GF-D8 (cell line): ENCODE data around the gene BMAL2.
A peak's percentile ranks its signal among the peaks of the same experiment; 100 is the strongest.

Experiments
- DNase-seq: peaks from one replicate; lab custom pipeline; 2025; lab: John Stamatoyannopoulos, UW

The BMAL2 gene, protein sequence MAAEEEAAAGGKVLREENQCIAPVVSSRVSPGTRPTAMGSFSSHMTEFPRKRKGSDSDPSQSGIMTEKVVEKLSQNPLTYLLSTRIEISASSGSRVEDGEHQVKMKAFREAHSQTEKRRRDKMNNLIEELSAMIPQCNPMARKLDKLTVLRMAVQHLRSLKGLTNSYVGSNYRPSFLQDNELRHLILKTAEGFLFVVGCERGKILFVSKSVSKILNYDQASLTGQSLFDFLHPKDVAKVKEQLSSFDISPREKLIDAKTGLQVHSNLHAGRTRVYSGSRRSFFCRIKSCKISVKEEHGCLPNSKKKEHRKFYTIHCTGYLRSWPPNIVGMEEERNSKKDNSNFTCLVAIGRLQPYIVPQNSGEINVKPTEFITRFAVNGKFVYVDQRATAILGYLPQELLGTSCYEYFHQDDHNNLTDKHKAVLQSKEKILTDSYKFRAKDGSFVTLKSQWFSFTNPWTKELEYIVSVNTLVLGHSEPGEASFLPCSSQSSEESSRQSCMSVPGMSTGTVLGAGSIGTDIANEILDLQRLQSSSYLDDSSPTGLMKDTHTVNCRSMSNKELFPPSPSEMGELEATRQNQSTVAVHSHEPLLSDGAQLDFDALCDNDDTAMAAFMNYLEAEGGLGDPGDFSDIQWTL

DNA sequence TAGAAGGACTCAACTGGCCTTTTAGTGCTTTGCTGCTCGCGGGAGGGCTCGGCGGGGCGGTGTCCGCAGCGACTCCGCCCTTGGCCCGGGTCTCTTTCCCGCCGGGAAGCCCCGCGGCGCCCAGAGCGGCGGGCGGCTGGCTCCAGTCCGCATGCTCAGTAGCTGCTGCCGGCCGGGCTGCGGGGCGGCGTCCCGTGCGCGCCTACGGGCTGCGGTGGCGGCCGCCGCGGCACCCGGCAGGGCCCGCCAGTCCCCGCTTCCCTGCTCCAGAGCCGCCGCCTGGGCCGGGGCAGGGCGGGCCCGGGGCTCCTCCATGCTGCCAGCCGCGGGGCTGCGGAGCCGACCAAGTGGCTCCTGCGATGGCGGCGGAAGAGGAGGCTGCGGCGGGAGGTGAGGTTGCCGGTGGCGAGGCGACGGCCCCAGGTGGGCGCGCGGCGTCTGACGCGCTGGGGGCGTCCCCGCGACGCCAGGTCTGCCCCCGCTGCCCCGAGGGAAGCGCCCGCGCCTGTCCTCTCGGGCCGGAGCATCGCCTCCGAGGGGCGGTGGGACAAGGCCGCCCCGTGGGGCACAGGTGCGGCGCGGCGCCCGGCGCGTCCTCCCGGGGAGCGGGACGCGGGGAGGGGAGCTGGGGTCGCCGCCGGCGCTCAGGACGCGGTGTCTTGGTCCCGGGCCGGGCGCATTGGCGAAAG is at the start of gene BMAL2:
Gene BMAL2 (plus strand): TSS at position 123 of the 689 bp plus-strand sequence. CDS start 237 bp downstream, at position 360.
- DNase-seq, result peak; percentile 13

DNA sequence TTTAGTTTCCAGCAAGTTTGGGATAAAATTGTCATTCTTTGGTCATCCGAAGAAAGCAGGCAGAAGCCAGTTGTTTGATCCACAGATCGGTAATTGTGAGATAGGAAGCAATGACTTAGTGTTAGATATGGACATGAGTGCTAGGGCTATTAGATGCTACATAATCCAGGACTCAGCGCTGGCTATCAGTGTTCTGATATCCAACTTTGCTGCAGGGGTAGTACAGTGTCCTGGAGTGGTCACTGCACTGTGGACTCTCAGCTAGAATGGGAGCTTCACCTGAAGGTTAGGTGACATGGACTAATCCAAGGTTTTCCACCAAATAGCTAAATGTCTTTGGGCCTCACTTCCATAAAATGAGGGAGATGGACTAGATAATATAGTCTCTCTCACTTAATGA is 48.6 kb upstream of the BMAL2 start:
- no peak for DNase-seq

DNA sequence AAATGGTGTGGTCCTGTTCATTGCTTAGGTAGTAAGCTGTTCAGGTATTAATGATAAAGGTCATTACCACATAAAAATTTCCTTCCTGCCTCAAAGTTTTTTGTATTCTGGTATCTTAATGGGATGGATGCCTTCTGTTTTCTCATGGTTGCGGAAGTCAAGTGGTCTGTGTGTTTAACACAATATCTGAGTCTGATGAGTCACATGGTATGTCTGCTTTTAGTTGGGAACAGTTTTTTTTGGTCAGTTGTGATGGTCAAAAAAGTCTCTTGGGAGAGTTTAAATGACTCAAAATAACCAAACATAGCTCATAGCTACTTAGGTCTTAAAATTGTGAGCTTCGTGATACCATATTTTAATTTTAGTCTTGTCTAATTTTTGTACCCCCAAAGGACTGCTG is 47.9 kb upstream of the BMAL2 start:
- DNase-seq, result no peak

DNA sequence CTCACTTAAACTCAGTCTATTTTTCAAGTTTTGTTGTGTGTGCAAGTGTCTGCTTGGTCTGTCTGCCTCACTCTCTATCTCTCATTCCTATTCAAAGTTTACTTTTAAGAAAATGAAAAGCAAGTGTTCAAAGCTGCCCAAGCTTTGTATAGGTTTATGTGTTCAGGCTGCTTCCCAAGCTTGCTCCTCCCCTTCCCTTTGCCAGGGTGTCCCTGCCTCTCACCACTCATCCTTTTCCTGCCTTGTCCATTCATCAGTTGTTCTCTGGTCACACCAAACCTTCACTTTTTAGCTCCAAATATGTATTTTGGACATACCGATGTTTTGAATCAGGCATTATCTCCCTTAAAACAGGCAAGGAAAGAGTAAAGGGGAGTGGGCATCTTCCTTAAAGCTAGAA is 47.2 kb upstream of the BMAL2 start:
- DNase-seq, result no peak

DNA sequence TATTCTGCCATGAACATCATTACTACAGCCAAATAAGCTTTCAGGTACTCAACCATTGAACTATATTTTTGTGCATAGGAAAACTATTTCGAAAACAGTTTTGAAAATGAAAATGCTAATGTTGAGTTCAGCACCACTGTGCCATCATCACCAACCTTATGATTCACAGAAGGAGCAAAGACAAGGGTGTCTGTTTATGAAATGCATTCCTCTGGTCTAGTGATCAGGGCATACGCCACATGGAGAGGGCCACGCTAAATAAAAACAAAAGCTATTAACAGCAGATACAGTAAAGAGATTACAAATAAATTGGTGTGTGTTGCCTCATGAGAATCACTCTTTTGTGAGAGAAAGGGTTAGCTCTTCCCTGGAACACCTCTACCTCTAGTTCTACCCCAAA is 43.2 kb upstream of the BMAL2 start:
- no peak for DNase-seq

DNA sequence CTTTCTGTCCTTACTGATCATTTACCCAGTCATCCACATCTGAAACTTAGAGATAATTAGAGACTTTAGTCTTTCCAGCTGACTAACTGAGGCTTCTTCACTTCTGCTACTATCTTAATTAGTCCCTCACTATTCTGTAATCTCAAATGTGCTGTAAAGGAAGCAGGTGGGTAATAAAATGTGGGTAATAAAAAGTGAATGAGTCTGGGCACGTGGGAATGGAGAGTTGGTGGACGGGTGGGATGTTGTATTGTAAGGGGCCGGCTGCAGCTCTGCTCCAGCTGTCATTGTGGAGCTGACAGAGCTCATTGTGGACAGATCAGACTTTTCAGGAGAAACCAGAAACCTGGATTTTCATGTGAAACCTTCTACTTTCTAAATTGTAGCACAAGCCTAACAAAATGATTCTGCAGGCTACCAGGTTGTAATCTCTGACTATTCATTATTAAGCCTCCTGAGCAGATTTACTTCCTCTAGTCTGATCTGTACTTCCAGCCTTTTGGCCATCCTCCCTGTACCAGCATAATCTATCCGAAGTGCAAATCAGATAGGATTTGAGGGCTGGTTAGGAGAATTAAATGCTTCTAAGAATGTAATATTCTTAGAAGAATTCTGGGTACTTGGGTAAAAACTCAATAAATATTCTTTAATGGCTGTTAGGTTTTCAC is 42.0 kb upstream of the BMAL2 start:
- no peak for DNase-seq

DNA sequence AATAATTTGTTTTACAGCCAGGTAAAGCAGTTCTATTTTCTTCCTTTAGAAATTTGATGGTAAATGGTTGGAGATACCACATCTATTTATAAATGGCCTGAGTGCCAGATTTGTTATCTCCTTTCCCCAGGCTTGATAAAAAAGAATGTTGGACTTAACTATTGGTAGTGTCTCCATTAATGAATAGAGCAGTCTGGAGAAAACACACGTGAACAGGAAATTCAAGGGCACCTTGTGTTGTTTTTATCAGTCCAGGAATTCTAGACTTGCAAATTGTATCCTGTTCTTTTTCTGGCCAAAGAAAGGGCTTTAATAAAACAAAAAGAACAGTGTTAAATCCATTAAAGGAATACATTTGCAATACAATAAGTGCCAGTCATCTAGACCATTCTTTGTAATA is 40.8 kb upstream of the BMAL2 start:
- no peak for DNase-seq

DNA sequence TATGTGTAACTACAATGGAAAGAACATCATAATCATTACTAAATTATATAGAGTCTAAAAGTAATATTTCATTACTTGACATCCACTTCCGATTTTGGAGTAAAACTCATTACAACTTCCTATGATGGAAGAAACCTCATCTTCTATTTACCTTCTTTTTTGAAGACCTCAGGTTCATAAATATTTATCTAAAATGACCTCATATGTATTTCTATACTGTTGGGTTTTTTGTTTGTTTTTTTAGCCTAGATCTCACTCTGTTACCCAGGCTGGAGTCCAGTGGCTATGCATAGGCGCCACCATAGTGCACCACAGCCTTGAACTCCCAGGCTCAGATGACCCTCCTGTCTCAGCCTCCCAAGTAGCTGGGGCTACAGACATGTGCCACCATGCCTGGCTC is 39.9 kb upstream of the BMAL2 start:
- no peak for DNase-seq

DNA sequence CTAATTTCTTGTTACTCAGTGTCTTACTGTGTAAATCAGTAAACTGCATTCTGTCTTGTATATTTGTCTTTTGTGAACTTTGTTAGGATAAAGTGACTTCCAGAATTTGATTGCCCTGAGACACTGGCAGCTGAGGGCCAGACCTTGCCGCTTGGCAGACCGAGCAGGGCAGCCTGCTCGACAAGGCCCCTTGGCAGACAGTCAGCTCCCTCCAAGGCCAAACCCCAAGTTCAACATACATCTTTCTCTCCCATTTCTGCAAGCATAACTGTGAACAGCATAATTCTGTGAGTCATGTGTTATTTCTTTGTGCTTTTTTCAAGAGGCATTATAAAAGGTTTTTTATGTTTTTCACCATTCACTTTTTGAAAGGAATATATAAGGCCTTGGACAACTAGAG is 39.2 kb upstream of the BMAL2 start:
- DNase-seq, result no peak

DNA sequence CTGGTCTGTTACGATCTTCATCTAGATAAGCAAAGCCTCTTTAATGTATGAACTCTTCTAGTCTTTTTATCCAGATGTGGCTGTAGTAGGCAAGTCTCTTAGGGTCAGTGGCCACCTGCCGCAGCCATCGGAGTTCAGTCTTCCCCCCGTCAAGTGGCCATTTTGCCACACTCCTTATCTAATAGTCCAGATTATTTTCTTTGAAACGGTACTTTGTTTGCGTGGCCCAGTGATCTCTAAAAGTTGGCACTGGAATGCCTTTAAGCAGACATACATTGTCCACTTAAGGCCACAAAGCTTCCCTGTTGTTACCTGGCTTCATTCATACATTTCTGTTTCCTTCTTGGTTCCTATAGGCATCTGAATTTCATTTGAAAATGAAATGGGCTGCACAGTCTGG is 36.0 kb upstream of the BMAL2 start:
- DNase-seq, result no peak

DNA sequence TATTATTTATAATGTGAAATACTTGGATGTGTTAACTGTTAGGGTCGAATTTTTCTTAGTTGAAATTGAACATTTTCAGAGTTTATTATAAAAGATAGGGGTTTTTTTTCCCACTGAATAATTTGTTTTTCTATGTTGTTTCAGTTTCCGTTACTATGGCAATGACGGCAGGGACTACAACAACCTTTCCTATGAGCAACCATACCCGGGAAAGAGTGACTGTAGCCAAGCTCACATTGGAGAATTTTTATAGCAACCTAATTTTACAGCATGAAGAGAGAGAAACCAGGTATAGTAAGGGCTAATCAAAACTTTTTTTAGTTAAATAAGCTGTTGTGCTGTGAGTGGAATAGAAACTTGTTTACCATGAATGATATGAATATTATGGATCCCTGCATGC is 35.1 kb upstream of the BMAL2 start:
- DNase-seq, result no peak

DNA sequence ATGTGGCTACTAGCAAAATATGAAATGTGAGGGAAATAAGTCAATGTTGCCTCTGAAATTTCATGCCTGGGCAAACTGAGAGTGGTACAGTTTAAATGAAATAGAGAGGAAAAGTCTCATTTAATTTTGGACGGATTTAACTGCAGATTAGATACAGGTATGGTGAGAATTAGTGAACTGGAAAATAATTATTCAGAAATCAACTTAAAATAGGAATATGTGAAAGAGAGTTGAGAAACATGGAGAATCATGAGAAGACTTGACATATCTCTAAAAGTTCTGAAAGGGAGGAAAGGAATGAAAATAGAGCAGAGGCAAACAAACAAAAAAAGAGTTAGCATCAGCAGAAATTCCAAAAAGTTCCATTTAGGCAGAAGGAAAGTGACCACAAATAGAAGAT is 33.5 kb upstream of the BMAL2 start:
- no peak for DNase-seq

DNA sequence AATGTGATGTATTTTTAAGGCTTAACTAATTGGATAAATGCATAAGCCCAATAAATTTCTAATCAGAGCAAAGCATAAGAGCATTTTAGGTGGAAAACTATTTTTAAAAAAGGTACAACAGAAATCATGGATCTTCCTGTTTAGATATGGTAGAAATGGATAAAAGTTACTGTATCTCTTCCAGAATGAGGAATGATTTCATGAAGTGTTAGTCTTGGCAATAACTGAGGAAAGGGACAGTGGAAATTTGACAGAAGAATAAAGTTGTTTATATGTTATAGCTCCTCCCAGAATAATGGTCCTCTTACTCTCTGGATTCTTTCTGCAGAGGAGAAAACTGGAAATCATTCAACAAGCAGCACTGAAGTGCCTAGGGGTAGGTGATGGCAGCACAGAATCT is 32.4 kb upstream of the BMAL2 start:
- no peak for DNase-seq

DNA sequence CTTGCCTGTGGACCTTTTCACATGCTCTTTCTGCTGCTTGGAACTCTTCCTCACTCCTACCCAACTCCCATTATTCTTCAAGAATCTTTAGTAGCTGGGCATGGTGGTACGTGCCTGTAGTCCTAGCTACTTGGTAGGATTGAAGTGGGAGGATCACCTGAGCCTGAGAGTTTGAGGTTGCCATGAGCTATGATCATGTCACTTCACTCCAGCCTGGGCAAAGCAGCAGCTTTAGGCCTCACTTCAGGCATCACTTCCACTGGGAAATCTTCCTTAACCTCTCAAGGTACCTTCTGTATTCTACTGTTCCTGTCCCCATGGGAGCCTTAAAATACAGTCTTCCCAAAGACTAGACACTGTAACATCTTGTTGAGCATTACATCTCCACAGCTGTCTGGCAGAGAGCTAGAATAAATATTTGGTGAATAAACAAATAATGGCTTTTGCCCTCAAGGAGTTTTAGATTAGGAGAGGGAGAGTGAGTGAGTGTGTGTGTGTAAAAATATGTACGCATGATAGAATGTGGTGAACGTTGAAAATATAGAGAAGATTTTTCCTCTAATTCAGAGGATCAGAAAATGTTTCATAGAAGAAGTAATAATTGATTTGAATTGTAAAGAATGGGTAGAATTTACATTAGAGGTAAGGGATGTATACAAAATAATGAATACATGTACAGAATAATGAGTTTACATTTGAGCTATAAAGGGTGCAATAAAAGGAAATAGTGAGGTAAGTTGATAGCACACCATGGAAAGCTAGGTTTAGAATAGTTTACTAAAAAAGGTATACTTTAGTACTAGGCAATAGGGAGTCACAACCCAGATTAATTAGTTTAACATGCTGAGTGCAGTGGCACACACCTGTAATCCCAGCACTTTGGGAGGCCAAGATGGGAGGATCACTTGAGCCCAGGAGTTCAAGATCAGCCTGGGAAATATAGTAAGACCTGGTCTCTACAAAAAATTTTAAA is 29.2 kb upstream of the BMAL2 start:
- DNase-seq, result no peak

DNA sequence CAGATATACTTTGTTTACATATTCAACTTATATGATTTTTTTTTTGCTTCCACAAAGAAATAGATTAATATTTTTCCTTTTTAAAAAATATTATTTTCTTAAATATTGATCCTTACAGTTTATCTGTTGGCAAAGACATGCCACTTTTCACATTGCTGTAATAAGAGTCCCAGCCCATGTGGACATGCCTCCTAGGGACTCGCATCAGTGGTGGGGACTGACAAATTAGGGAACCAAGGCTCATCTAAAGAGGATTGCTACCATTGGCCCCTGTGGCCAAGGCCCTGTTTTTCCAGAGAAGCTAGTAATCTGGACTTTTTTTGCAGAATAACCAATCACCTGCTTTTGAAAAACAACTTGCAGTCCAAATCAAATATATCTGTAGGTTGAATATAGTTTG is 27.8 kb upstream of the BMAL2 start:
- DNase-seq, result no peak

DNA sequence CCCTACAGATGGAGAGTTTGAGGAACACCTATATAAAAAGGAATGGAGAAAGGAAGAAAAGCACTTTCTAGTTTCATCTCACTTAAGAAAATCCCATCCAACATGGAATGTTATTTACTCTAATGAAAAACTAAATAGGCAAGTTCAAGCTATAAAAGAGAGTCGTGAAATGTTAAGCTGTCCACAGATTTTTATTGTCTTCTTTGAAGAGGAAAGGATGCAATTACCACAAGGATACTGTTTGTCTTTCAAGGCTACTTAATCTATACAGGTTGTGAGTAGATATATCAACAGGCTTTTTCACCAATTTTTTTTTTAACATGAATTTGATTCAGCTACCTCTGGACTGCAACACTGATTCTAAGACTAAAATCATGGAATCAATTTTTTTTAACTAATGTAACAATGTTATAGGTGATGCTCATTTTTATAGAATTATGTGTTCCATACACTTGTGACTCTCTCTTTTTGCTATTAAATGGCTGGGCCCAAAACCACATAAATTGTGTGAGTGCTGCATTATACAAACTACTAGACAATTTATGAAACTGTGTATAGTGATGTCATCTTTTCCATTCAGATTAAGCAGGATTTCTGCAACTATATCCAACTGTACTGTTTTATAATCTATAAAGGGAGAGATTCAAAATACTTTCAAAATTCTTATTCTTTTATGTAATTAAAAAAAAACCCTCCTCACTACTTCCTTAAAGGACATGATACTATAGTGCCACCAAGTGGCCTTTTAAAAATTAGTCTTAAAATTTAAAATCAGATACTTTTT is 26.8 kb upstream of the BMAL2 start:
- peak; percentile 35 for DNase-seq

DNA sequence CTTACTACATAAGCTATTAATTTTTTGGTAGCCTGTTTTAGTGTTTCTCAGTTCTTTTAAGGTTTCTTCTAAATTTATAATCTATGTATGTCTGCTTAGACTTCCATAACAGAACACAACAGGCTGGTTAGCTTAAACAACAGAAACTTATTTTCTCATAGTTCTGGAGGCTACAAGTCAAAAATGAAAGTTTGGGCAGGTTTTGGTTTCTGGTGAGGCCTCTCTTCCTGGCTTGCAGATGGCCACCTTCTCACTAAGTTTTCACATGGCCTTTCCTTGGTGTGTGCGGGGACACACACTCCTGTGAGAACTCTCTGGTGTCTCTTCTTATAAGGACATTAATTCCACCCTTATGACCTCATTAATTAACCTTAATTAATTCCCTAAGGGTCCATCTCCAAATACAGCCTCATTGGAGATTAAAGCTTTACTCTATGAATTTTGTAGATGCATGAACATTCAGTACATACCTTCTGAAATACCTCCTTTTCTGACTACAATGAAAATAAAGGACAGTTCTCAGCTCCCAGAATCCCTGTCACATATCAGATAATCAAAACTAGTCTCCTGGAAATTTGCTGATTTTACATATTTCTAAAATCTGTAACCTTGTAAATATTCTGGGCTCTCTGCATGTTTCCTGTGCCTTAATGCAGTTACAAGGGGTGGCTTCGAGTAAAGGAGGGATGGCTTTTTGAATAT is 23.2 kb upstream of the BMAL2 start:
- DNase-seq, result no peak

DNA sequence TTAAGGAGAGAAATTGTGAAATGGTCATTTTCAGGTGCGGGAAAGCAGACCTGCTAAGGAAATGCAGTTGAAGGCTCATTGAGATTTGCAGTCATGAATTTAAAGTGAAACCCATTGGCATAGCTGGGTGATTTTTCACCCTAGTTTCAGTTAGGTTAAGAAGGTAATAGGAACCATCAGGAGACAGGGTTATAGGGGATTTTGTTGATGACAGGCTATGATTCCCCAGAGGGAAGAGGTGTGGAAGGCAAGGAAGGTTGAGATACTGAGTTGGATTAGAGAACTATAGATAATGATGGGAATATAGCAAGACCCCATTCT is 22.7 kb upstream of the BMAL2 start:
- DNase-seq, result no peak

DNA sequence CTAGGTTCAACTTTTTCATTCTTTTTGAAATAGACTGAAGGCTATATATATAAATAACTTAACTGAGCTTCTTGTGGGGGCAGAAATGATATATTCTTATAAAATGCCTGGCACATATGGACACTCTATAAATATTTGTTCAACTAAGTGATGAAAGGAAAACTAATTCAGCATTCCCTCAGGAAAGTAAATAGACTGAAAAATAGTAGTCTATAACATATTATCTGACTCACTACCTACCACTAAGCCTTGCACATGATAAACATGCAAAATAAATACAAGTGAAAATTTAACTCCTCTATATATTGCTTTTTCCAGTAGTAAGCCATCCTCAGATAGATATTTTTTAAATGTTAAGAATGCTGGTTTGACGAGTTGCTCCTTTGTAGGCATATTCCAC is 15.7 kb upstream of the BMAL2 start:
- no peak for DNase-seq

DNA sequence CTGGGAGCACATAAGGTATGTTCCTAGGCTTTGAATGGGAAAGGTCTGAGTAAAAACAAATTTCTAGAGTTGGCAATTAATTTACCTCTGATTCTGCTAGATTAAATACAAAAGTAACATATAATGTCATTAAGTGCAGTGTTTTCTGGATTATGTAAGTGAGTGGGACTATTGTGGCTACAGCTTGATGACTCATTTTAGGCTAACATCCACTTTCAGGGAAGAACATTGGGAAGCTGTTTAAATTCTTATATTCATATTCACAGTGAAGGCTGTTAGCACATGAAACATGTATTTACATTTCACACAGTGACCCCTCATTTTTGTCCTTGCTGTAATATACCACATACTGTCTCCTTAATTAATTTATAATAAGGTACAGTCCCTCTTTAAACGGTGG is 13.2 kb upstream of the BMAL2 start:
- no peak for DNase-seq
